ENCODE data around the gene PCDHGA1.
A peak's percentile ranks its signal among the peaks of the same experiment; 100 is the strongest.

Gene PCDHGA1

DNA sequence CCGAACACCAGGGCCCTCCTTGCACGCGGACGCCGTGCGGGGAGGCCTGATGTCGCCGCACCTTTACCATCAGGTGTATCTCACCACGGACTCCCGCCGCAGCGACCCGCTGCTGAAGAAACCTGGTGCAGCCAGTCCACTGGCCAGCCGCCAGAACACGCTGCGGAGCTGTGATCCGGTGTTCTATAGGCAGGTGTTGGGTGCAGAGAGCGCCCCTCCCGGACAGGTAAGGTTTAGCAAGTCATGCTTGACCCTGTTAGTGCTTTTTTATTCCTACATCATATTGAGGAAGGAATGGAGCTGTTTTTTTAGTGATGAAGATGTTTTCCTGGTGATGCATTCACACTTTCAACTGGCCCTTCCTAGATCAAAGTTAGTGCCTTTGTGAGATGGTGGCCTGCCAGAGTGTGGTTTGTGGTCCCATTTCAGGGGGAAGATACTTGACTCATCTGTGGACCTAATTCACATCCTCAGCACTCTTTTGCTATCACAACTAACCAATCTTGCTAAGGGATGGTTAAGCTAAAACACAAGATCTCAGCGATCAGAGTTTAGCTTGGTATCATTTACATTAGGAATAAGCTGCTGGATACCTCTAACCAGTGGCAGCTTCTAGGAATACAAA is 148.1 kb downstream of the PCDHGA1 start:
- DNase-seq (peak in 1 of 2 donors; percentile 32), ATAC-seq (peak; percentile 68)
- Mint-ChIP-seq H3K4me1 (peaks cover 33% of the 10 kb centered on the region), H3K4me3 (no peak overlapping the region), H3K9me3 (no peaks in the 10 kb centered on the region), H3K27ac (no peak overlapping the region), H3K27me3 (peaks cover 94% of the 10 kb centered on the region)

DNA sequence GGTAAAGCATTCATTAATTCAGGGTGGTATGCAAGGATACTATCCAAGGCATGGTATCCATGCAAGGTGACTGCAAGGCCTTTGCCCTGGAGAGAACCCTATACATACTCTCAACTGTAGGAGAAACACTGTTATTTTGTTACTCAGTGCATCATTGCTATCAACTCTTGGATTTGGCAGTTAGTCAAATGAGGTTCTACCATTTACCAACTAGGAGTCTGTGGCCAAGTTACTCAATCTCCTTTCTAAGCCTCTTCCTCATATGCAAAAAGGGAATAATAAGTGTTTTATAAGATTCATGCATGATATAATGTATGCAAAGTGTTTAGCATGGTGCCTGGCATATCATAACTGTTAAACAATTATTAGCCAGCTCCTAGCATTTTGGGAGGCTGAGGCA is 149.5 kb downstream of the PCDHGA1 start:
- Mint-ChIP-seq H3K9me3 (no peaks in the 10 kb centered on the region), H3K27me3 (peaks cover 94% of the 10 kb centered on the region), H3K4me1 (peaks cover 37% of the 10 kb centered on the region), H3K4me3 (no peak overlapping the region), H3K27ac (no peak overlapping the region)
- ATAC-seq (no peak), DNase-seq (no peak)

DNA sequence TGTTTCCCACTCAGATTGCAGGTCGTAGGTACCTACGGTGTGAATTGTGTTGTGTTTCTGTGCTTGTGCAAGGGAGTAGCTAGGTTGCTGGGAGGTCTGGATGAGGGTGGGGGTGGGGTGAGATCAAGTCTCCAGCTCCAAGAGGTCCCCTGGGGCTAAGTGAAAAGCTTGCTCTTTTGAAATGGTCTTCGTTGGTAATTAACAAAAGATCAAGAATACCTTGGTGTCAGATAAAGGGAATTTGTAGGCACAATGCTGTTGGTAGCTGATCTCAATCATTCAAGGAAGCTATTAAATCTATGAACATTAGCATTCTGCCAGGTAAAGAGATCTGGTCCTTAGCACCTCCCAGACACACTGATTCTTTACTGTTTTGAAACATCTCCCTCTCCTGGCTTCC is 153.6 kb downstream of the PCDHGA1 start:
- Mint-ChIP-seq H3K4me1 (peaks cover 13% of the 10 kb centered on the region), H3K27ac (no peak overlapping the region), H3K27me3 (peaks cover 92% of the 10 kb centered on the region), H3K4me3 (no peak overlapping the region), H3K9me3 (no peaks in the 10 kb centered on the region)
- ATAC-seq = no peak
- DNase-seq = no peak

DNA sequence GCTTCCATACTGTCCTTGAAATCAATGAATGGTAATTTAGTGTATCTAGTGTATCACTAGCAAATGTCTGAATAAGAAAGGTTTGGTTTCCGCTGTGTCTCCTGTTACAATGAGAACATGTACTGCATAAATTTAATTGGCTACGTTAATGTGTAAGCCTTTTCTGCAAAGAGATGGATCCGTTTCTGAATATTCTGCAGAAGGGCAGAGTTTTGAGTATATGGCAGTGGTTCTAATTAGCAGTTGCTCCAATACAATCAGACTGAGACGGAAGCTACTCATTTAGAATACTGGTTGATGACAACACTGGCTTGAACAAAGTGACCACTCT is 154.0 kb downstream of the PCDHGA1 start:
- H3K27me3 Mint-ChIP-seq = peaks cover 93% of the 10 kb centered on the region
- H3K9me3 Mint-ChIP-seq = no peaks in the 10 kb centered on the region
- DNase-seq (no peak), ATAC-seq (no peak)
- peak overlapping the region in 1 of 2 donors; percentile 74 for H3K4me3 Mint-ChIP-seq
- H3K27ac Mint-ChIP-seq = no peak overlapping the region
- H3K4me1 Mint-ChIP-seq = peaks cover 13% of the 10 kb centered on the region

DNA sequence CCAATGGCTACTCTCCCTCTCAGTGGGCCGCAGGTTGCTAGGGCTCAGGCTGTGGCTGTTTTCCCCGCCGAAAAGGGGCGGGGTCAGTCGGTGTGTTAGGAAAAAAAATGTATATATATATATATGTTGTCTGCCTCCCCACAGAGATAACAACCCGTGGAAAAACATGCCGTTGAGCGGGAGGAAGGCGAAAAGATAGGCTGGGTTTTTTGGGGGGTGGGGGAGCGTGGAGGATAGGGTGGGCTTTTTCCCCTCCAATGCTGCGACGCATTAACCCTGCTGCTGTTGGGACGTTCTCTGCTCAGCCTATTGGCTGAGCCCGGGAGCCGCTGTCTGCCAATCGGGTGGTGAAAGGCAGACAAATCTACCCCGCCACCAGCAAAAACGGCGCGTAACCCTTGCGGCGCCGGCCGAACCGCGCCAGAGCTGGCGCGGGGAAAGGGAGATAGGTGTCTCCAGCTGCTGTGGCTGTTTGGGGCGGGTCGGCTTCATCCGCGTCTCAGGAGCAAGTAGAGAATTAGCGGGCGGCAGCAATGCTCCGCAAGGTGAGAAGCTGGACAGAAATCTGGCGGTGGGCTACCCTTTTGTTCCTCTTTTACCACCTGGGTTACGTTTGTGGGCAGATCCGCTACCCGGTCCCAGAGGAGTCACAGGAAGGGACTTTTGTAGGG is 154.5 kb downstream of the PCDHGA1 start, which contains the start of gene PCDHGC4:
Gene PCDHGC4, plus strand, starts transcription at position 390 of the 671 bp plus-strand sequence. Its CDS starts 144 bp downstream, at position 534.
- Mint-ChIP-seq H3K9me3 (no peaks in the 10 kb centered on the region), H3K27ac (no peak within 1 kb of the TSS), H3K4me1 (peaks cover 13% of the 10 kb centered on the region), H3K27me3 (peaks cover 93% of the 10 kb centered on the region), H3K4me3 (peak within 1 kb of the TSS; percentile 20 to 74)
- ATAC-seq (no peak), DNase-seq (no peak)

DNA sequence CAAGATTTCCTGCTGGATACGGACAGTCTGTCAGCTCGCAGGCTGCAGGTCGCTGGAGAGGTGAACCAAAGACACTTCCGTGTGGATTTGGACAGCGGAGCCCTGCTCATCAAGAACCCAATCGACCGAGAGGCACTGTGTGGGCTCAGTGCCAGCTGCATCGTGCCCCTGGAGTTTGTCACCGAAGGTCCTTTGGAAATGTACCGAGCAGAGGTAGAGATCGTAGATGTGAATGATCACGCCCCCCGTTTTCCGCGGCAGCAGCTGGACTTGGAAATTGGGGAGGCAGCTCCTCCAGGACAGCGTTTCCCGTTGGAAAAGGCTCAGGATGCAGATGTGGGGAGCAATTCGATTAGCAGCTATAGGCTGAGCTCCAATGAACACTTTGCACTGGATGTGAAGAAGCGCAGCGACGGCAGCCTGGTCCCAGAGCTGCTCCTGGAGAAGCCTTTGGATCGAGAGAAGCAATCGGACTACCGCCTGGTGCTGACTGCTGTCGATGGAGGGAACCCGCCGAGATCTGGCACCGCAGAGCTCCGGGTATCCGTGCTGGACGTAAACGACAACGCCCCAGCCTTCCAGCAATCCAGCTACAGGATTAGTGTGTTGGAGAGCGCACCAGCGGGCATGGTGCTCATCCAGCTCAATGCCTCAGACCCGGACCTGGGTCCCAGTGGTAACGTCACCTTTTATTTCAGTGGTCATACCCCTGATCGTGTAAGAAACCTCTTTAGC is 155.2 kb downstream of the PCDHGA1 start:
- Mint-ChIP-seq H3K9me3 (no peaks in the 10 kb centered on the region), H3K27me3 (peaks cover 93% of the 10 kb centered on the region), H3K4me3 (peak overlapping the region in 1 of 2 donors; percentile 74), H3K4me1 (peaks cover 13% of the 10 kb centered on the region), H3K27ac (no peak overlapping the region)
- no peak for DNase-seq
- ATAC-seq = no peak

DNA sequence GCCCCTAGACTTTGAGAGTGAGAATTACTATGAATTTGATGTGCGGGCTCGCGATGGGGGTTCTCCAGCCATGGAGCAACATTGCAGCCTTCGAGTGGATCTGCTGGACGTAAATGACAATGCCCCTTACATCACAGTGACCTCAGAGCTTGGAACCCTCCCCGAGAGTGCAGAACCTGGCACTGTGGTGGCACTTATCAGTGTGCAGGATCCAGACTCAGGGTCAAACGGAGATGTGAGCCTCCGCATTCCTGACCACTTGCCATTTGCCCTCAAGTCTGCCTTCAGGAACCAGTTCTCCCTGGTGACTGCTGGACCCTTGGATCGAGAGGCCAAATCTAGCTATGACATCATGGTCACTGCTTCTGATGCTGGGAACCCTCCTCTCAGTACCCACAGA is 155.8 kb downstream of the PCDHGA1 start:
- Mint-ChIP-seq H3K9me3 (no peaks in the 10 kb centered on the region), H3K4me3 (no peak overlapping the region), H3K4me1 (peaks cover 13% of the 10 kb centered on the region), H3K27ac (no peak overlapping the region), H3K27me3 (peaks cover 93% of the 10 kb centered on the region)
- DNase-seq = no peak
- ATAC-seq = no peak

DNA sequence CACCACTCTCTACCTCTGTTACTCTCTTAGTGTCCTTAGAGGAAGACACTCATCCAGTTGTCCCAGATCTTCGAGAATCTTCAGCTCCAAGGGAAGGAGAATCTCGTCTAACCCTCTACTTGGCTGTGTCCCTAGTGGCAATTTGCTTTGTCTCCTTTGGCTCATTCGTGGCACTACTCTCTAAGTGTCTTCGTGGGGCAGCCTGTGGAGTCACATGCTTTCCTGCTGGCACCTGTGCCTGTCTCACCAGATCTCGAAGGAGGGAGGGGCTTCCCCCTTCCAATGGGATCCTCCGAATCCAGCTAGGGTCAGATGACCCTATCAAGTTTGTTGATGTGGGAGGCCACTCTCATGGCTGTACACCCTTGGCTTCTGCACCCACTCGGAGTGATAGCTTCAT is 156.8 kb downstream of the PCDHGA1 start:
- peaks cover 18% of the 10 kb centered on the region for H3K4me1 Mint-ChIP-seq
- peaks cover 98% of the 10 kb centered on the region for H3K27me3 Mint-ChIP-seq
- no peaks in the 10 kb centered on the region for H3K9me3 Mint-ChIP-seq
- no peak overlapping the region for H3K4me3 Mint-ChIP-seq
- peak overlapping the region in 1 of 2 donors; percentile 29 for H3K27ac Mint-ChIP-seq
- ATAC-seq (no peak), DNase-seq (no peak)

DNA sequence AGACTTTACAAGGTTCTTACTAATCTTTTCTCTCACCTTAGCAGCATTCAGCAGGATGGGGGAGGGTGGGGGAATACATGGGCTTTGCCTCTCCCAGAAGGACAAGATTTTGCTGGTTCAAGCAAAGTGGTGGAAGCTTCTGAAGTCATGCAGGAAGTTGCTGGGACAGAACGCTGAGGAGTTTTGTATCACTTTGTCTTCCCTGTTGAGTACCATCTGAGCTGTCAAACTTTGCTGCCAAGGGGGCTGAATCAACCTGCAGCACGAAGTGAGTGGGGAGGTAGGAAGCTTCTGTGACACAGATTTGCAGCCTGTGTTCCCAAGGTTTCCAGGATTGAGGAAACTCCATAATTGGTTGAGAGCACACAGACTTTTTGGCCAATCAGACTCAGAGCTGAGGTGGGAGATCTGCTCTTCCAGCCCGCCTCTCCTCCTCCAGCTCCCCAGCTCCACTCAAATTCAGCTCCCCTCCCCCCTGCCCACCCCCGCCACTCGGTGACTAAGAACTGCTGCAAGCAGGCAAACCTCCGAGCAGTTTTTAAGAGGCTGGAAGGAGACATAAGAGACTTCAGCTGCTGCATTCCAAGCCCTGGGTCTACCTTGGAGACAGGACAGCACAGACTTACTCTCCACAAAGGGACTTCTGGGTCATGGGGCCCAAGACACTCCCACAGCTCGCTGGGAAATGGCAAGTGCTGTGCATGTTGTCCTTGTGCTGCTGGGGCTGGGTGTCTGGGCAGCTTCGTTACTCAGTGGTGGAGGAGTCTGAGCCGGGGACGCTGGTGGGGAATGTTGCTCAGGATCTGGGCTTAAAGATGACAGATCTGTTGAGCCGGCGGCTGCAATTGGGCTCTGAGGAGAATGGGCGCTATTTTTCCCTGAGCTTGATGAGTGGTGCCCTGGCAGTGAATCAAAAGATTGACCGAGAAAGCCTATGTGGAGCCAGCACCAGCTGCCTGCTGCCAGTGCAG is 158.6 kb downstream of the PCDHGA1 start, which contains the start of gene PCDHGC5:
Gene PCDHGC5, plus strand, starts transcription at position 491 of the 971 bp plus-strand sequence. Its CDS starts 160 bp downstream, at position 651.
- peaks cover 24% of the 10 kb centered on the region for H3K4me1 Mint-ChIP-seq
- no peaks in the 10 kb centered on the region for H3K9me3 Mint-ChIP-seq
- no peak within 1 kb of the TSS for H3K4me3 Mint-ChIP-seq
- H3K27me3 Mint-ChIP-seq = peaks cover 98% of the 10 kb centered on the region
- ATAC-seq (no peak), DNase-seq (no peak)
- no peak within 1 kb of the TSS for H3K27ac Mint-ChIP-seq

DNA sequence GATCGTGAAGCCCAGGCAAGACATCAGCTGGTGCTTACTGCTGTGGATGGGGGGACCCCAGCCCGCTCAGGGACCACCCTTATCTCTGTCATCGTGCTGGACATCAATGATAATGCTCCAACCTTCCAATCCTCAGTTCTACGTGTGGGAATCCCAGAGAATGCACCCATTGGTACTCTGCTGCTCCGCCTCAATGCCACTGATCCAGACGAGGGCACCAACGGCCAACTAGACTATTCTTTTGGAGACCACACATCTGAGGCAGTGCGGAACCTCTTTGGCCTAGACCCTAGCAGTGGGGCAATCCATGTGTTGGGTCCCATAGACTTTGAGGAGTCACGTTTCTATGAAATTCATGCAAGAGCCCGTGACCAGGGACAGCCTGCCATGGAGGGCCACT is 159.5 kb downstream of the PCDHGA1 start:
- no peaks in the 10 kb centered on the region for H3K9me3 Mint-ChIP-seq
- H3K4me3 Mint-ChIP-seq = no peak overlapping the region
- peaks cover 19% of the 10 kb centered on the region for H3K4me1 Mint-ChIP-seq
- ATAC-seq = no peak
- no peak overlapping the region for H3K27ac Mint-ChIP-seq
- DNase-seq = no peak
- peaks cover 98% of the 10 kb centered on the region for H3K27me3 Mint-ChIP-seq

DNA sequence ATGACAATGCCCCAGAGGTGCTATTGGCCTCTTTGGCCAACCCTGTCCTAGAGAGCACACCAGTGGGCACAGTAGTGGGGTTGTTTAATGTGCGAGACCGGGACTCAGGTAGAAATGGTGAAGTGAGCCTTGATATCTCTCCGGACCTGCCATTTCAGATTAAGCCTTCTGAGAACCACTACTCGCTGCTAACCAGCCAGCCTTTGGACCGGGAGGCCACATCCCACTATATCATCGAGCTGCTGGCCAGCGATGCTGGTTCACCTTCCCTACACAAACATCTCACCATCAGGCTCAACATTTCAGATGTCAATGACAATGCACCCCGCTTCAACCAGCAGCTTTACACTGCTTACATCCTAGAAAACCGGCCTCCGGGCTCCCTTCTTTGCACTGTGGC is 160.0 kb downstream of the PCDHGA1 start:
- Mint-ChIP-seq H3K4me1 (peaks cover 17% of the 10 kb centered on the region), H3K27me3 (peaks cover 98% of the 10 kb centered on the region), H3K4me3 (no peak overlapping the region), H3K27ac (no peak overlapping the region), H3K9me3 (no peaks in the 10 kb centered on the region)
- ATAC-seq = no peak
- DNase-seq = no peak

DNA sequence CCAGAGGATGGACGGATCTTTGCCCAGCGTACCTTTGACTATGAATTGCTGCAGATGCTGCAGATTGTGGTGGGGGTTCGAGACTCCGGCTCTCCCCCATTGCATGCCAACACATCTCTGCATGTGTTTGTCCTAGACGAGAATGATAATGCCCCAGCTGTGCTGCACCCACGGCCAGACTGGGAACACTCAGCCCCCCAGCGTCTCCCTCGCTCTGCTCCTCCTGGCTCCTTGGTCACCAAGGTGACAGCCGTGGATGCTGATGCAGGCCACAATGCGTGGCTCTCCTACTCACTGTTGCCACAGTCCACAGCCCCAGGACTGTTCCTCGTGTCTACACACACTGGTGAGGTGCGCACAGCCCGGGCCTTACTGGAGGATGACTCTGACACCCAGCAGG is 160.5 kb downstream of the PCDHGA1 start:
- H3K27ac Mint-ChIP-seq = no peak overlapping the region
- ATAC-seq (no peak), DNase-seq (no peak)
- peaks cover 98% of the 10 kb centered on the region for H3K27me3 Mint-ChIP-seq
- peaks cover 19% of the 10 kb centered on the region for H3K4me1 Mint-ChIP-seq
- no peaks in the 10 kb centered on the region for H3K9me3 Mint-ChIP-seq
- H3K4me3 Mint-ChIP-seq = no peak overlapping the region

DNA sequence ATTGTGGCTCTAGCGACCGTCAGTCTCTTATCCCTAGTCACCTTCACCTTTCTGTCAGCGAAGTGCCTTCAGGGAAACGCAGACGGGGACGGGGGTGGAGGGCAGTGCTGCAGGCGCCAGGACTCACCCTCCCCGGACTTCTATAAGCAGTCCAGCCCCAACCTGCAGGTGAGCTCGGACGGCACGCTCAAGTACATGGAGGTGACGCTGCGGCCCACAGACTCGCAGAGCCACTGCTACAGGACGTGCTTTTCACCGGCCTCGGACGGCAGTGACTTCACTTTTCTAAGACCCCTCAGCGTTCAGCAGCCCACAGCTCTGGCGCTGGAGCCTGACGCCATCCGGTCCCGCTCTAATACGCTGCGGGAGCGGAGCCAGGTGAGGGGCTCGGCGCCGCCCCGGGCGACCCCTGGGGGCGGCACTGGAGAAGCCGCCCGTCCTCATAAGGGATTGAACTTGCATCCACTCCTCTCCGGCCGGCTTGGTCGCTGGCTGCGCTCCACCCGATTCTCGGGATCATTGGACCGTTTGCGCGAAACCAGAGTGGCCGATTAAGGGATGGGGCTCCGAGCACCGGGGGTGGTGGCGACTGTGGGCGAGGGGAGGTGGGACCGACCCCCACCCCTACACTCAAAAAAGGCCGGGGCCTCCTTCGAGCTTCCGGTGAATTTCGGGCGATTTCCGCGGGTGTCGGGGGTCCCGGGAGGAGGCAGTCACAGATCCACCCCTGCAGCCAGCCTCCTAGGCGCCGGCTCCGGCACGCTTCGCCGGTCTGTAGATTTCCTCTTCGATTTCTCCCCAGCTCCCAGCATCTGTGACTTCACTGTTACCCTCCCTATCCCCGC is 161.2 kb downstream of the PCDHGA1 start:
- peak; percentile 3 for ATAC-seq
- H3K9me3 Mint-ChIP-seq = no peaks in the 10 kb centered on the region
- H3K4me3 Mint-ChIP-seq = peak overlapping the region; percentile 71 to 84
- peaks cover 98% of the 10 kb centered on the region for H3K27me3 Mint-ChIP-seq
- DNase-seq = no peak
- peak overlapping the region in 1 of 2 donors; percentile 88 for H3K27ac Mint-ChIP-seq
- peaks cover 21% of the 10 kb centered on the region for H3K4me1 Mint-ChIP-seq

DNA sequence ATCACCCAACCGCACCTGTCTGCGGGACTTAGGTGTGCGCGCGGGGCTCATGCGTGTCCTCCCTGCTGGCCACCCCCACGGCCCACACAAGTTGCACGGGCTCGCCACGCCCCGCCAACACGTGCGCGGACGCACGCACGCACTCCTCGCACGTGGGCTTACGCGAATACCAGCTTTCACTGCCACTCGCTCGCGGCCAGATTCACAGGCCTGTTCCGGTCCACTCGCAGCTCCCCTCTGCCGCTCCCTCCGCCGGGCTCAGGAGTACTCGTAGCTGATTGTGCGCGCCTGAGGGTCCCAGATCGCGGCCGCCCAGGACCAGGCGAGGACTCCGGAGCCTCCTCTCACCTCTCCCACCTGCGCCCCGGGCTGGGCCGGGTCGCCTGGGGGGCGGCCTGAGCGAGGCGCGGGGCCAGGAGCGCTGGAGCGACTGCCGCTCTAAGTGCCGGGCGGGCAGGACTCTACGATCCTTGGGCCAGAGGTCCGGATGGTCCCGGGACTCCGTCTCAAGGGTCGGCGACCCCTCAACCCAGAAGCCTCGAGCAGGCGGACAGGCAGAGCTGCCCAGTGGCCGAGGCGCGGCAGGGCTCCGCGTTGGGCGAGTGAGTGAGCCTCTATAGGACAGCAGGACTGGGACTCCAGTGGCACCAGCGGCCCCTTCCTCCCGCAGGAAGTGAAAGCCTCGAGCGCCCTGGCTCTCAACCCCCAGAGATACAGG is 162.0 kb downstream of the PCDHGA1 start:
- ATAC-seq (peak; percentile 46), DNase-seq (no peak)
- peaks cover 90% of the 10 kb centered on the region for H3K27me3 Mint-ChIP-seq
- H3K9me3 Mint-ChIP-seq = no peaks in the 10 kb centered on the region
- H3K4me1 Mint-ChIP-seq = peaks cover 21% of the 10 kb centered on the region
- H3K4me3 Mint-ChIP-seq = peak overlapping the region; percentile 71 to 84
- peak overlapping the region in 1 of 2 donors; percentile 88 for H3K27ac Mint-ChIP-seq

Data from stimulated activated naive CD8-positive, alpha-beta T cell treated with anti-CD3 and anti-CD28 coated beads, Interleukin-15, amount 100 ng/mL, for 72 hours (primary cell).